SK-N-SH treated with all-trans-retinoic acid at 6 μM for 48 hours (cell line): ENCODE results near the gene ATF6.
"Not testable (repeated sequence)": the region's sequence is repeated elsewhere in the genome, so short reads cannot be mapped to it uniquely, and the experiment has no call there.

Source experiments
- ATAC-seq: fragments of 200-7000 bp; cut with Tn5 transposase; 3 replicates; pipeline ENCODE4 v1.9.1; 2020; ENCODE audit warnings: mild to moderate bottlenecking, moderate library complexity
- ARNTL ChIP-seq: fragments of 450-650 bp; formaldehyde crosslinking; IDR thresholded peaks from 2 replicates; pipeline ENCODE4 v1.5.0; 2020; ENCODE audit warnings: low read depth, mild to moderate bottlenecking, moderate library complexity, borderline replicate concordance
- BACH2 ChIP-seq: fragments of 250-450 bp; sonication (Bioruptor Pico); IDR thresholded peaks from 2 replicates; pipeline ENCODE4 v1.9.0; 2021; ENCODE audit warnings: mild to moderate bottlenecking, borderline replicate concordance
- CSDC2 ChIP-seq: fragments of 250-450 bp; sonication (Bioruptor Pico); IDR thresholded peaks from 2 replicates; pipeline ENCODE4 v1.5.0; 2020; ENCODE audit warnings: mild to moderate bottlenecking, moderate library complexity
- ESRRG ChIP-seq: fragments of 250-450 bp; sonication (Bioruptor Pico); IDR thresholded peaks from 2 replicates; pipeline ENCODE4 v1.6.1; 2021; ENCODE audit warnings: mild to moderate bottlenecking
- GLIS3 ChIP-seq: fragments of 250-450 bp; sonication (Bioruptor Pico); IDR thresholded peaks from 2 replicates; pipeline ENCODE4 v1.5.0; 2020; ENCODE audit warnings: mild to moderate bottlenecking, moderate library complexity
- OSR1 ChIP-seq: fragments of 250-450 bp; sonication (Bioruptor Pico); IDR thresholded peaks from 2 replicates; pipeline ENCODE4 v1.8.0; 2022; ENCODE audit warnings: moderate library complexity, mild to moderate bottlenecking, inconsistent platforms
- PATZ1 ChIP-seq: fragments of 250-450 bp; sonication (Bioruptor Pico); IDR thresholded peaks from 2 replicates; pipeline ENCODE4 v1.8.0; 2020; ENCODE audit warnings: mild to moderate bottlenecking, moderate library complexity, borderline replicate concordance
- PPARA ChIP-seq: fragments of 250-450 bp; sonication (Bioruptor Pico); IDR thresholded peaks from 2 replicates; pipeline ENCODE4 v1.5.0; 2020; ENCODE audit warnings: mild to moderate bottlenecking, borderline replicate concordance
- TCF4 ChIP-seq: fragments of 250-450 bp; sonication (Bioruptor Pico); IDR thresholded peaks from 2 replicates; pipeline ENCODE4 v1.8.0; 2021; ENCODE audit warnings: mild to moderate bottlenecking, moderate library complexity, borderline replicate concordance
- TOX ChIP-seq: fragments of 250-450 bp; sonication (Bioruptor Pico); IDR thresholded peaks from 2 replicates; pipeline ENCODE4 v1.8.0; 2021; ENCODE audit warnings: mild to moderate bottlenecking, moderate library complexity, borderline replicate concordance
- ZC3H10 ChIP-seq: fragments of 250-450 bp; sonication (Bioruptor Pico); IDR thresholded peaks from 2 replicates; pipeline ENCODE4 v1.5.1; 2021; ENCODE audit warnings: mild to moderate bottlenecking, moderate library complexity
- ZFP3 ChIP-seq: fragments of 250-450 bp; sonication (Bioruptor Pico); IDR thresholded peaks from 2 replicates; pipeline ENCODE4 v1.5.0; 2020; ENCODE audit warnings: mild to moderate bottlenecking, moderate library complexity
- ZFP30 ChIP-seq: fragments of 450-650 bp; formaldehyde crosslinking; IDR thresholded peaks from 2 replicates; pipeline ENCODE4 v1.5.0; 2022; ENCODE audit warnings: mild to moderate bottlenecking, moderate library complexity
- ZNF70 ChIP-seq: fragments of 450-650 bp; formaldehyde crosslinking; IDR thresholded peaks from 2 replicates; pipeline ENCODE4 v1.5.0; 2020; ENCODE audit warnings: mild to moderate bottlenecking, moderate library complexity
- ZNF8 ChIP-seq: fragments of 450-650 bp; formaldehyde crosslinking; IDR thresholded peaks from 2 replicates; pipeline ENCODE4 v1.5.0; 2020; ENCODE audit warnings: mild to moderate bottlenecking, moderate library complexity
- TF ChIP-seq, protein P1 (sequence below): fragments of 250-450 bp; sonication (Bioruptor Pico); IDR thresholded peaks from 2 replicates; pipeline ENCODE4 v1.5.1; 2020; ENCODE audit warnings: low read depth, mild to moderate bottlenecking, moderate library complexity
- TF ChIP-seq, protein P2 (sequence below): fragments of 250-450 bp; sonication (Bioruptor Pico); IDR thresholded peaks from 2 replicates; pipeline ENCODE4 v1.5.0; 2020; ENCODE audit warnings: mild to moderate bottlenecking, moderate library complexity
- TF ChIP-seq, protein P3 (sequence below): fragments of 250-450 bp; sonication (Bioruptor Pico); IDR thresholded peaks from 2 replicates; pipeline ENCODE4 v1.5.1; 2021; ENCODE audit warnings: mild to moderate bottlenecking, moderate library complexity
- TF ChIP-seq, protein P4 (sequence below): fragments of 250-450 bp; sonication (Bioruptor Pico); IDR thresholded peaks from 2 replicates; pipeline ENCODE4 v1.8.0; 2021; ENCODE audit warnings: low read depth, mild to moderate bottlenecking, moderate library complexity, borderline replicate concordance

The ATF6 gene

GRCh38 chr1:161768986-161769672 is 3.0 kb downstream of the ATF6 start:
- TF ChIP-seq ZNF8 (CRISPR knock-in tag) (no peak), ARNTL (CRISPR knock-in tag) (no peak), ZNF70 (CRISPR knock-in tag) (no peak), PPARA (no peak), TOX (no peak), ZC3H10 (CRISPR knock-in tag) (no peak), TCF4 (CRISPR knock-in tag) (no peak), OSR1 (CRISPR knock-in tag) (no peak), GLIS3 (CRISPR knock-in tag) (no peak), CSDC2 (CRISPR knock-in tag) (no peak), ZFP30 (no peak)
- TF ChIP-seq, protein P1, sequence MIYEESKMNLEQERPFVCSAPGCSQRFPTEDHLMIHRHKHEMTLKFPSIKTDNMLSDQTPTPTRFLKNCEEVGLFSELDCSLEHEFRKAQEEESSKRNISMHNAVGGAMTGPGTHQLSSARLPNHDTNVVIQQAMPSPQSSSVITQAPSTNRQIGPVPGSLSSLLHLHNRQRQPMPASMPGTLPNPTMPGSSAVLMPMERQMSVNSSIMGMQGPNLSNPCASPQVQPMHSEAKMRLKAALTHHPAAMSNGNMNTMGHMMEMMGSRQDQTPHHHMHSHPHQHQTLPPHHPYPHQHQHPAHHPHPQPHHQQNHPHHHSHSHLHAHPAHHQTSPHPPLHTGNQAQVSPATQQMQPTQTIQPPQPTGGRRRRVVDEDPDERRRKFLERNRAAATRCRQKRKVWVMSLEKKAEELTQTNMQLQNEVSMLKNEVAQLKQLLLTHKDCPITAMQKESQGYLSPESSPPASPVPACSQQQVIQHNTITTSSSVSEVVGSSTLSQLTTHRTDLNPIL = no peak
- TF ChIP-seq, protein P2, sequence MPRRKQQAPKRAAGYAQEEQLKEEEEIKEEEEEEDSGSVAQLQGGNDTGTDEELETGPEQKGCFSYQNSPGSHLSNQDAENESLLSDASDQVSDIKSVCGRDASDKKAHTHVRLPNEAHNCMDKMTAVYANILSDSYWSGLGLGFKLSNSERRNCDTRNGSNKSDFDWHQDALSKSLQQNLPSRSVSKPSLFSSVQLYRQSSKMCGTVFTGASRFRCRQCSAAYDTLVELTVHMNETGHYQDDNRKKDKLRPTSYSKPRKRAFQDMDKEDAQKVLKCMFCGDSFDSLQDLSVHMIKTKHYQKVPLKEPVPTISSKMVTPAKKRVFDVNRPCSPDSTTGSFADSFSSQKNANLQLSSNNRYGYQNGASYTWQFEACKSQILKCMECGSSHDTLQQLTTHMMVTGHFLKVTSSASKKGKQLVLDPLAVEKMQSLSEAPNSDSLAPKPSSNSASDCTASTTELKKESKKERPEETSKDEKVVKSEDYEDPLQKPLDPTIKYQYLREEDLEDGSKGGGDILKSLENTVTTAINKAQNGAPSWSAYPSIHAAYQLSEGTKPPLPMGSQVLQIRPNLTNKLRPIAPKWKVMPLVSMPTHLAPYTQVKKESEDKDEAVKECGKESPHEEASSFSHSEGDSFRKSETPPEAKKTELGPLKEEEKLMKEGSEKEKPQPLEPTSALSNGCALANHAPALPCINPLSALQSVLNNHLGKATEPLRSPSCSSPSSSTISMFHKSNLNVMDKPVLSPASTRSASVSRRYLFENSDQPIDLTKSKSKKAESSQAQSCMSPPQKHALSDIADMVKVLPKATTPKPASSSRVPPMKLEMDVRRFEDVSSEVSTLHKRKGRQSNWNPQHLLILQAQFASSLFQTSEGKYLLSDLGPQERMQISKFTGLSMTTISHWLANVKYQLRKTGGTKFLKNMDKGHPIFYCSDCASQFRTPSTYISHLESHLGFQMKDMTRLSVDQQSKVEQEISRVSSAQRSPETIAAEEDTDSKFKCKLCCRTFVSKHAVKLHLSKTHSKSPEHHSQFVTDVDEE (CRISPR knock-in tag) = no peak
- TF ChIP-seq, protein P3, sequence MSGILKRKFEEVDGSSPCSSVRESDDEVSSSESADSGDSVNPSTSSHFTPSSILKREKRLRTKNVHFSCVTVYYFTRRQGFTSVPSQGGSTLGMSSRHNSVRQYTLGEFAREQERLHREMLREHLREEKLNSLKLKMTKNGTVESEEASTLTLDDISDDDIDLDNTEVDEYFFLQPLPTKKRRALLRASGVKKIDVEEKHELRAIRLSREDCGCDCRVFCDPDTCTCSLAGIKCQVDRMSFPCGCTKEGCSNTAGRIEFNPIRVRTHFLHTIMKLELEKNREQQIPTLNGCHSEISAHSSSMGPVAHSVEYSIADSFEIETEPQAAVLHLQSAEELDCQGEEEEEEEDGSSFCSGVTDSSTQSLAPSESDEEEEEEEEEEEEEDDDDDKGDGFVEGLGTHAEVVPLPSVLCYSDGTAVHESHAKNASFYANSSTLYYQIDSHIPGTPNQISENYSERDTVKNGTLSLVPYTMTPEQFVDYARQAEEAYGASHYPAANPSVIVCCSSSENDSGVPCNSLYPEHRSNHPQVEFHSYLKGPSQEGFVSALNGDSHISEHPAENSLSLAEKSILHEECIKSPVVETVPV = no peak
- TF ChIP-seq, protein P4, sequence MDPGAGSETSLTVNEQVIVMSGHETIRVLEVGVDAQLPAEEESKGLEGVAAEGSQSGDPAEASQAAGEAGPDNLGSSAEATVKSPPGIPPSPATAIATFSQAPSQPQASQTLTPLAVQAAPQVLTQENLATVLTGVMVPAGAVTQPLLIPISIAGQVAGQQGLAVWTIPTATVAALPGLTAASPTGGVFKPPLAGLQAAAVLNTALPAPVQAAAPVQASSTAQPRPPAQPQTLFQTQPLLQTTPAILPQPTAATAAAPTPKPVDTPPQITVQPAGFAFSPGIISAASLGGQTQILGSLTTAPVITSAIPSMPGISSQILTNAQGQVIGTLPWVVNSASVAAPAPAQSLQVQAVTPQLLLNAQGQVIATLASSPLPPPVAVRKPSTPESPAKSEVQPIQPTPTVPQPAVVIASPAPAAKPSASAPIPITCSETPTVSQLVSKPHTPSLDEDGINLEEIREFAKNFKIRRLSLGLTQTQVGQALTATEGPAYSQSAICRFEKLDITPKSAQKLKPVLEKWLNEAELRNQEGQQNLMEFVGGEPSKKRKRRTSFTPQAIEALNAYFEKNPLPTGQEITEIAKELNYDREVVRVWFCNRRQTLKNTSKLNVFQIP = no peak
- no peak for ATAC-seq

- ATAC-seq = not testable (repeated sequence)
These were observed 3.5 kb downstream of the ATF6 start for GRCh38 chr1:161769673-161770045.

DNA sequence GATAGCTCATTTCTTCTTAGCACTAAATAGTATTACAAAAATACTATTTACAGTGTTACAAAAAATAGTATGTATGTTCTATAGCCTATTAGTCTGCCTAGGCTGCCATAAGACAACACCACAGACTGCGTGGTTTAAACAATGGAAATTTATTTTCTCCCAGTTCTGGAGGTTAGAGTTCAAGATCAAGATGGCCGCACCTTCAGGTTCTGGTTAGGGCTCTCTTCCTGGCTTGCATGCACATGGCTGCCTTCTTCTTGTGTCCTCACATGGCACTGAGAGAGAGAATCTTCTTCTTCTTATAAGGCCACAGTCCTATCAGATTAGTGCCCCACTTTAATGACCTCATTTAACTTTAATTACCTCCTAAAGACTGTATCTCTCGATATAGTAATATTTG is 4.1 kb downstream of the ATF6 start:
- TF ChIP-seq OSR1 (CRISPR knock-in tag) (no peak), ZFP30 (no peak), PATZ1 (CRISPR knock-in tag) (no peak), BACH2 (CRISPR knock-in tag) (no peak), TCF4 (CRISPR knock-in tag) (no peak), ZFP3 (CRISPR knock-in tag) (no peak), ESRRG (CRISPR knock-in tag) (no peak), GLIS3 (CRISPR knock-in tag) (no peak)
- TF ChIP-seq, protein P1 = no peak
- TF ChIP-seq, protein P4 = no peak
- no peak for ATAC-seq
